H1 (cell line): ENCODE measurements around the gene CERT1. TPM values are rescaled to one million over a fixed set of nuclear protein-coding genes. Genes with fewer than 3 reads are reported as not detected.

ENCODE experiments used
- CTCF ChIA-PET: fragments of 300-600 bp; sonication (Branson Sonifier 250); formaldehyde crosslinking; loops from one replicate; lab custom pipeline; 2021; ENCODE audit not compliant: partially characterized antibody; lab: Charles Lee
- POLR2A ChIA-PET: fragments of 300-600 bp; sonication (Branson Sonifier 250); formaldehyde crosslinking; loops from one replicate; lab custom pipeline; 2021; ENCODE audit warnings: inconsistent platforms; ENCODE audit not compliant: partially characterized antibody; lab: Charles Lee
- DNase-seq, 2 experiments: peaks; one replicate each; pipeline versions ENCODE4 v3.0.0 to v3.0.0-alpha.2; 2010 to 2022; ENCODE audit warnings: low spot score in 2 of 2, low read depth in 1 of 2, mixed read lengths in 1 of 2
- FAIRE-seq: peaks from 2 replicates; lab custom pipeline; 2011; peaks lifted over from hg19 to GRCh38; lab: Jason Lieb, UNC
- H2AFZ ChIP-seq: 2 replicates; pipeline ENCODE4 v1.8.1; 2012; ENCODE audit warnings: low read length, inconsistent platforms
- H2AK5ac ChIP-seq: 2 replicates; pipeline ENCODE4 v1.6.1; 2013; ENCODE audit warnings: low read depth, low read length
- H2BK120ac ChIP-seq: replicated peaks from 2 replicates; pipeline ENCODE3; 2013; ENCODE audit warnings: low read depth, low read length, inconsistent platforms
- H2BK12ac ChIP-seq: 2 replicates; pipeline ENCODE4 v1.6.1; 2013; ENCODE audit warnings: low read depth, low read length
- H2BK15ac ChIP-seq: 2 replicates; pipeline ENCODE4 v1.6.1; 2013; ENCODE audit warnings: low read length
- H2BK20ac ChIP-seq: 2 replicates; pipeline ENCODE4 v1.6.1; 2013; ENCODE audit warnings: low read length
- H2BK5ac ChIP-seq: 2 replicates; pipeline ENCODE4 v1.6.1; 2013; ENCODE audit warnings: low read depth, low read length
- H3K14ac ChIP-seq: 2 replicates; pipeline ENCODE4 v1.6.1; 2013; ENCODE audit warnings: inconsistent platforms; ENCODE audit not compliant: insufficient read length
- H3K18ac ChIP-seq: 2 replicates; pipeline ENCODE4 v1.6.1; 2013; ENCODE audit warnings: low read length; ENCODE audit errors: extremely low read depth
- H3K23ac ChIP-seq: 2 replicates; pipeline ENCODE4 v1.6.1; 2013; ENCODE audit warnings: inconsistent platforms; ENCODE audit not compliant: insufficient read length
- H3K23me2 ChIP-seq: 2 replicates; pipeline ENCODE4 v1.6.1; 2013; ENCODE audit warnings: low read depth, low read length
- H3K27ac ChIP-seq: 2 replicates; pipeline ENCODE4 v1.6.1; 2011; ENCODE audit warnings: low read depth, low read length, inconsistent platforms
- H3K27me3 ChIP-seq, 4 experiments: replicated peaks in 1 of 4; 1 replicate in 1 of 4; 2 replicates in 3 of 4; pipeline versions ENCODE4 v1.6.1 to v1.8.1; 2011 to 2013; ENCODE audit warnings: low read length in 3 of 4, mild to moderate bottlenecking in 3 of 4, inconsistent platforms in 2 of 4, mixed read lengths in 2 of 4, moderate library complexity in 1 of 4; ENCODE audit not compliant: control insufficient read depth in 3 of 4, insufficient read depth in 3 of 4; ENCODE audit errors: extremely low read depth in 1 of 4
- H3K36me3 ChIP-seq, 4 experiments: 2 replicates each; pipeline versions ENCODE4 v1.6.1 to v1.8.1; 2011 to 2013; ENCODE audit warnings: mild to moderate bottlenecking in 4 of 4, low read length in 3 of 4, moderate library complexity in 2 of 4, control low read depth in 1 of 4, inconsistent platforms in 1 of 4; ENCODE audit not compliant: insufficient read depth in 4 of 4, control insufficient read depth in 2 of 4
- H3K4ac ChIP-seq: replicated peaks from 2 replicates; pipeline ENCODE3; 2013; ENCODE audit warnings: low read length, low read depth, mixed read lengths, inconsistent platforms; ENCODE audit not compliant: insufficient read length
- H3K4me1 ChIP-seq, 4 experiments: replicated peaks in 1 of 4; 1 replicate in 1 of 4; 2 replicates in 3 of 4; pipeline versions ENCODE4 v1.6.1 to v1.8.1; 2011 to 2013; ENCODE audit warnings: low read length in 3 of 4, inconsistent platforms in 2 of 4, mixed read lengths in 1 of 4; ENCODE audit not compliant: insufficient read depth in 4 of 4, control insufficient read depth in 3 of 4
- H3K4me2 ChIP-seq, 2 experiments: 2 replicates each; pipeline versions ENCODE4 v1.6.1 to v1.8.1; 2011 to 2013; ENCODE audit warnings: low read depth in 2 of 2, low read length in 2 of 2, control low read depth in 1 of 2, inconsistent platforms in 1 of 2, mild to moderate bottlenecking in 1 of 2; ENCODE audit not compliant: insufficient read depth in 1 of 2
- H3K4me3 ChIP-seq, 4 experiments: fragments of 200-600, 300-600 bp in 1 of 4; sonication (generic), shearing (Covaris generic), sonication (Bioruptor Twin) in 1 of 4; 2 replicates each; pipeline versions ENCODE4 v1.5.1 to v1.8.1; 2011 to 2016; ENCODE audit warnings: low read length in 4 of 4, low read depth in 3 of 4, control low read depth in 2 of 4, inconsistent platforms in 2 of 4, mild to moderate bottlenecking in 2 of 4, mixed read lengths in 1 of 4, moderate library complexity in 1 of 4; ENCODE audit not compliant: insufficient read depth in 2 of 4; ENCODE audit errors: extremely low read depth in 1 of 4
- H3K56ac ChIP-seq: replicated peaks from 2 replicates; pipeline ENCODE3; 2013; ENCODE audit warnings: low read depth, mild to moderate bottlenecking, mixed read lengths, low read length, inconsistent platforms; ENCODE audit not compliant: insufficient read length
- H3K79me1 ChIP-seq: 2 replicates; pipeline ENCODE4 v1.6.1; 2013; ENCODE audit warnings: low read depth, low read length, control low read depth
- H3K79me2 ChIP-seq, 2 experiments: 2 replicates each; pipeline versions ENCODE4 v1.6.1 to v1.8.1; 2012 to 2013; ENCODE audit warnings: low read length in 2 of 2, mild to moderate bottlenecking in 2 of 2, inconsistent platforms in 1 of 2; ENCODE audit not compliant: insufficient read depth in 2 of 2, control insufficient read depth in 1 of 2
- H3K9ac ChIP-seq, 4 experiments: replicated peaks in 1 of 4; 1 replicate in 1 of 4; 2 replicates in 3 of 4; pipeline versions ENCODE4 v1.6.1 to v1.8.1; 2011 to 2013; ENCODE audit warnings: low read depth in 3 of 4, low read length in 3 of 4, control low read depth in 2 of 4, mild to moderate bottlenecking in 2 of 4, moderate library complexity in 2 of 4, inconsistent platforms in 1 of 4; ENCODE audit errors: extremely low read depth in 1 of 4
- H3K9me3 ChIP-seq, 2 experiments: 2 replicates each; pipeline versions ENCODE4 v1.6.1 to v1.8.1; 2012 to 2013; ENCODE audit warnings: mild to moderate bottlenecking in 2 of 2, moderate library complexity in 2 of 2, control low read depth in 1 of 2, inconsistent platforms in 1 of 2, low read depth in 1 of 2, low read length in 1 of 2, mixed read lengths in 1 of 2; ENCODE audit not compliant: insufficient read depth in 2 of 2
- H4K20me1 ChIP-seq, 2 experiments: replicated peaks in 1 of 2; 2 replicates each; pipeline versions ENCODE3 to v1.8.1; 2011 to 2013; ENCODE audit warnings: inconsistent platforms in 2 of 2, low read length in 2 of 2, mild to moderate bottlenecking in 1 of 2; ENCODE audit not compliant: insufficient read depth in 2 of 2, control insufficient read depth in 1 of 2
- H4K5ac ChIP-seq: 2 replicates; pipeline ENCODE4 v1.6.1; 2013; ENCODE audit warnings: low read length, low read depth, mixed read lengths, inconsistent platforms; ENCODE audit not compliant: insufficient read length
- H4K8ac ChIP-seq: 2 replicates; pipeline ENCODE4 v1.8.0; 2013; ENCODE audit warnings: mild to moderate bottlenecking, moderate library complexity, low read length, inconsistent platforms; ENCODE audit not compliant: insufficient read depth; ENCODE audit errors: extremely low read depth
- H4K91ac ChIP-seq: replicated peaks from 2 replicates; pipeline ENCODE3; 2013; ENCODE audit warnings: low read length, mixed read lengths, inconsistent platforms; ENCODE audit not compliant: insufficient read length
- ATF3 ChIP-seq: IDR thresholded peaks from 2 replicates; pipeline ENCODE4 v1.6.1; 2011; ENCODE audit warnings: low read depth, mild to moderate bottlenecking, low read length; ENCODE audit not compliant: insufficient read depth
- CREB1 ChIP-seq: IDR thresholded peaks from 2 replicates; pipeline ENCODE4 v1.6.1; 2012; ENCODE audit warnings: inconsistent platforms
- CTBP2 ChIP-seq: IDR thresholded peaks from 2 replicates; pipeline ENCODE4 v1.7.0; 2011; ENCODE audit warnings: borderline replicate concordance, mild to moderate bottlenecking, moderate library complexity, mixed read lengths, low read length; ENCODE audit not compliant: insufficient read depth, insufficient read length
- EZH2 ChIP-seq: fragments of 200-600 bp; sonication (generic); IDR thresholded peaks from 2 replicates; pipeline ENCODE4 v1.7.1; 2012; ENCODE audit warnings: low read depth, mild to moderate bottlenecking, moderate library complexity, low read length, inconsistent platforms; ENCODE audit not compliant: severe bottlenecking
- HDAC2 ChIP-seq, 2 experiments: fragments of 300-600 bp in 1 of 2; sonication (generic) in 1 of 2; IDR thresholded peaks; 2 replicates each; pipeline ENCODE4 v1.6.1; 2011 to 2012; ENCODE audit warnings: low read depth in 2 of 2, low read length in 2 of 2, mild to moderate bottlenecking in 2 of 2, moderate library complexity in 2 of 2, borderline replicate concordance in 1 of 2, inconsistent platforms in 1 of 2
- JUN ChIP-seq: IDR thresholded peaks from 2 replicates; pipeline ENCODE4 v1.6.1; 2011; ENCODE audit warnings: low read depth, mild to moderate bottlenecking, improper control_type of control experiment, low read length
- RAD21 ChIP-seq, 2 experiments: IDR thresholded peaks in 1 of 2; conservative IDR thresholded peaks in 1 of 2; 2 replicates each; pipeline ENCODE4 v1.6.1; 2011; ENCODE audit warnings: low read depth in 2 of 2, low read length in 2 of 2, improper control_type of control experiment in 1 of 2, inconsistent platforms in 1 of 2, mild to moderate bottlenecking in 1 of 2, moderate library complexity in 1 of 2
- RNF2 ChIP-seq: fragments of 200-900, 300-1000 bp; sonication (generic); IDR thresholded peaks from 2 replicates; pipeline ENCODE4 v1.7.1; 2016; ENCODE audit warnings: borderline replicate concordance, low read depth, mild to moderate bottlenecking, antibody characterized with exemption, low read length; ENCODE audit not compliant: poor library complexity, severe bottlenecking; ENCODE audit errors: missing control alignments
- SP4 ChIP-seq: IDR thresholded peaks from 2 replicates; pipeline ENCODE4 v1.6.1; 2012; ENCODE audit warnings: low read length, inconsistent platforms
- SUZ12 ChIP-seq: fragments of 200-600 bp; sonication (generic); IDR thresholded peaks from 2 replicates; pipeline ENCODE4 v1.6.1; 2012; ENCODE audit warnings: mild to moderate bottlenecking, inconsistent platforms, low read length, moderate library complexity, mixed read lengths
- TEAD4 ChIP-seq: IDR thresholded peaks from 2 replicates; pipeline ENCODE4 v1.6.1; 2012; ENCODE audit warnings: low read depth, low read length, inconsistent platforms, mixed read lengths
- ZNF274 ChIP-seq: IDR thresholded peaks from 2 replicates; pipeline ENCODE4 v1.7.0; 2012; ENCODE audit warnings: low read length, borderline replicate concordance; ENCODE audit errors: extremely low read depth
- WGBS, 2 experiments: shearing (Covaris generic) in 1 of 2; methylation state at CpG; one replicate each; pipeline versions ENCODE4 v1.1.6 to v1.1.7; 2013 to 2015; ENCODE audit warnings: low lambda C conversion rate in 2 of 2, mixed read lengths in 2 of 2, inconsistent platforms in 1 of 2, low coverage in 1 of 2, missing lambda C conversion rate in 1 of 2; ENCODE audit not compliant: insufficient replicate concordance in 2 of 2, insufficient coverage in 1 of 2, insufficient read length in 1 of 2; ENCODE audit errors: extremely low coverage in 1 of 2, missing lambda C conversion rate in 1 of 2; 5-methylcytosine and 5-hydroxymethylcytosine counted together
- polyA plus RNA-seq, 7 experiments: library from polyadenylated mRNA; depleted of rRNA in 3 of 7; stranded (reverse) in 5 of 7; unstranded in 2 of 7; fragments of >200 nt in 5 of 7; fragments of 200-250 nt in 2 of 7; gene quantifications; 1 replicate in 5 of 7; 2 replicates in 1 of 7; 4 replicates in 1 of 7; pipeline versions ENCODE4 v1.2.1 to v1.2.3, GENCODE V29; 2011 to 2013; ENCODE audit warnings: missing spikeins in 2 of 7, mixed read lengths in 2 of 7
- total RNA-seq: library from RNA; stranded (reverse); fragmentation: NEBNext Ultra II Directional; extraction: Animal tissue kit (Norgen Biotek cat#: 25700); gene quantifications from 2 replicates; pipeline ENCODE4 v1.2.1, GENCODE V29; 2021

CERT1 gene
- total and polyA plus RNA-seq, 2 of the 8 experiments (the other 6 are each of a cell fraction or from before 2014, with no cell fraction given): 7.8 to 55.3 TPM

DNA sequence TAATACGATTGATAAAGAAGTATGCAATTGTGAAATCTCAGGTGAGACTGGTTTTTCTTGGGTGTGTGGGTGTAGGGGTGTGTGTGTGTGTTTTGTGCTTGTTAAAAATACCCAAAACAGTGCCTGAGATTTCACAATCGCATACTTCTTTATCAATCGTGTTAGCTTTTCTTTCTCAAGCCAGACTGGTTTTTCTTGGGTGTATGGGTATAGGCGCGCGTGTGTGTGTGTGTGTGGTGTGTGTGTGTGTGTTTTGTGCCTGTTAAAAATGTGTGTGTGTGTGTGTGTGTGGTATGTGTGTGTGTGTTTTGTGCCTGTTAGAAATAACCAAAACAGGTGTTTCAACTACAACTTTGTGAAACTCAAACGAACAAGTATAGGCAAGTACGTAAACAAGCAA lies 53.7 kb downstream of the CERT1 start:
- FAIRE-seq: no peak
- POLR2A ChIA-PET: interaction anchor here (0.7 kb wide), 1 partner anchor 119 kb away, joined by 3 read pairs; no protein-coding TSS in a partner anchor
- TF ChIP-seq ZNF274 (no peak), EZH2 (no peak), SP4 (no peak), CTBP2 (no peak), HDAC2 (IDR thresholded peaks at IDR 0.05; ENCODE audit: borderline replicate concordance in 1 of 2, low read depth in 2 of 2, low read length in 2 of 2) (no peak), JUN (no peak), TEAD4 (no peak), CREB1 (no peak), SUZ12 (no peak), RAD21 (IDR thresholded peaks at IDR 0.05 in 1 of 2, conservative IDR thresholded peaks at IDR 0.05 in 1 of 2; ENCODE audit: low read depth in 2 of 2, low read length in 2 of 2) (no peak), ATF3 (no peak), RNF2 (no peak)

More for the DNA sequence above, 53.7 kb downstream of the CERT1 start:
- Histone ChIP-seq H3K23me2 (peaks cover 1% of the 10 kb centered on the region; the same call in 1 of the 2 replicates), H2BK120ac (no peak overlapping the region), H3K4ac (no peak overlapping the region), H4K20me1 (no peaks in the 10 kb centered on the region), H2BK12ac (no peak overlapping the region), H3K9ac (no peak overlapping the region), H2AFZ (no peak overlapping the region), H3K4me1 (peaks cover 0 to 3% (median 0%) of the 10 kb centered on the region in 4 experiments; a peak in 2 of 7 replicates), H2AK5ac (no peak overlapping the region), H4K91ac (no peak overlapping the region), H3K79me1 (no peaks in the 10 kb centered on the region), H3K9me3 (no peaks in the 10 kb centered on the region), H3K4me3 (no peak overlapping the region), H3K23ac (no peak overlapping the region), H2BK20ac (no peak overlapping the region), H3K14ac (no peak overlapping the region), H3K36me3 (no peaks in the 10 kb centered on the region), H3K27me3 (no peaks in the 10 kb centered on the region), H3K27ac (no peak overlapping the region), H3K4me2 (no peak overlapping the region), H2BK15ac (no peak overlapping the region), H3K79me2 (peaks cover 0 to 19% of the 10 kb centered on the region in 2 experiments; a peak in 2 of 4 replicates), H3K18ac (no peak overlapping the region), H2BK5ac (no peak overlapping the region), H4K8ac (no peak overlapping the region), H4K5ac (no peak overlapping the region), H3K56ac (peak overlapping the region; percentile 42)
- CTCF ChIA-PET: interaction anchor here (0.8 to 1.1 kb wide), 2 partner anchors 24 to 717 kb away, joined by 3 read pairs; no protein-coding TSS in a partner anchor
- WGBS, 2 experiments: 95% methylated on average over 8 of the region's 8 CpGs; no CpG with 5 or more reads in 1 of the 2 experiments
- no peak for DNase-seq
